Stimulated activated CD8-positive, alpha-beta memory T cell treated with anti-CD3 and anti-CD28 coated beads, Interleukin-4, amount 100 ng/mL, for 48 hours (primary cell): Measurements from ENCODE around the gene MMD.
"Not testable (repeated sequence)": the region's sequence is repeated elsewhere in the genome, so short reads cannot be mapped to it uniquely, and the experiment has no call there.

Experiments used
- DNase-seq: peaks from one replicate; pipeline ENCODE4 v3.0.0-alpha.2; 2020

Gene MMD

DNA sequence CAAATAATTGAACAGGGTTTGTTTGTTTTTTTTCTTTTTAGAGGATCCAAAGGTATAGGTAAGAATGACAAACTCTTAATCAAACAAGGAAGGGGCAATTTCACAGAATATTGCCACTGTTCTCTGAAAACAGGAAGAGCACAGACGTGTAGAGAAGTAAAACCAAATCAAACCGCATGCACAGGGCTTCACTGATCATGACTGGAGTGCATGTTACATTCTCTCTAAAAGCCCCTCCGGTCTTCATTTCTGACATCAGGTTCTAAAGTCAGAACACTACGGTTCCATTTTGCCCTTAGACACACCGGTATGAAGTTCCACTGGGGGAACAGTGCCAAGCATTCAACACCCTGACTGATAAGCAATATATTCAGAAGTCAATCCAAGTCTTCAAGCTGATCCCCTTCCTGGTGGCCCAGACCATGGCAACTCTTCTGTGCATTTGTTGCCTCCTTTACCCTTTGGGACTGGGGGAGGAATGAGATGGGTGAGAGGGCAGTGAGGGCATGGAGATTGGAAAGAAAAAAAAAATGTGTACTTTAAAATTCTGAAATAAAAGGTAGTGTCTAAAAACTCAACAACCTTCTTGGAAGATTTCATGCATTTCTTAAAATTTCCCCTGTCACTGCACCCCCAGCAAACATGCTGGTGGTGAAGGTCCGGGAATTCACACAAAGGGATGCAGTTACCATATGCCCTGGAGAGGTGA is 1.4 kb downstream of the MMD start:
- DNase-seq = peak; percentile 29

DNA sequence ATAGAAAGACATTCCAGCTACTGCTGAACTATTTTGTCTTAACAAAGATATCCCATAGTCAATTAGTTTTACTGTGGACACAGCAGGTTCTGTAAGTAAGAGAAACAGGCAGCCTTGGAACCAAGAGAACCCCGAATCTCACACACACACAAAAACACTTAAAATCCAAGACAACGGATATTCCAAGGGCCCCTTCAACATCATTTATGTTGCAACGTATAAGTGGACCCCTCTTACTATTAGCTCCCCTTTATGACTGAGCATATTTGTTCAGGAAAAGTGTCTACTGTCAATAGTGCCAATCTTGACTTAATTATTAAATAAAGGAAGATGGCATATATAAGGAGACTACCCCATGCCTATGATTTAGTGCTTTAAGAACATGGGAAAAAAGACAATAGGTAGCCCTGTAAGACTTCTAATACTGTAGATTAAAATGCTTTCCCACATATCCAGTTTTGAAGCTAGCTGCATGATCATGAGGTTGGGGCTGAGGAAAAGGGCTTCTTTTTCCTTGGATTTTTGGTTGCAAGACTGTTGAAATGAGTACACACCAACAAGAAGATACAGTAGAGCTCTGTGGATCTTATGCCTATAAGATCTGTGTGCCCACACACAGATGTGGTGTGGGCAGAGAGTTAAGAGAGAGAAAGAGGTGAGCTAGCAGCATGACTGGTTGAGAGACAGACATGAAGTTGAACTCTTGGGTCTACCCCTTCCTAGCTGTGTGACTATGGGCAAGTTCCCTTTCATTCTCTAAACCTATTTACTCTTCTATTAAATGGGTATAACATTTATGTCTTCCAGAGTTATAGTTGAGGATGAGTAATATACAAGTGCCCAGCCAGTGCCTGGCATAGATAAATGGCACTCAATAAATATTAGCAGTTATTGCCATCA is 3.0 kb downstream of the MMD start:
- DNase-seq = no peak

DNA sequence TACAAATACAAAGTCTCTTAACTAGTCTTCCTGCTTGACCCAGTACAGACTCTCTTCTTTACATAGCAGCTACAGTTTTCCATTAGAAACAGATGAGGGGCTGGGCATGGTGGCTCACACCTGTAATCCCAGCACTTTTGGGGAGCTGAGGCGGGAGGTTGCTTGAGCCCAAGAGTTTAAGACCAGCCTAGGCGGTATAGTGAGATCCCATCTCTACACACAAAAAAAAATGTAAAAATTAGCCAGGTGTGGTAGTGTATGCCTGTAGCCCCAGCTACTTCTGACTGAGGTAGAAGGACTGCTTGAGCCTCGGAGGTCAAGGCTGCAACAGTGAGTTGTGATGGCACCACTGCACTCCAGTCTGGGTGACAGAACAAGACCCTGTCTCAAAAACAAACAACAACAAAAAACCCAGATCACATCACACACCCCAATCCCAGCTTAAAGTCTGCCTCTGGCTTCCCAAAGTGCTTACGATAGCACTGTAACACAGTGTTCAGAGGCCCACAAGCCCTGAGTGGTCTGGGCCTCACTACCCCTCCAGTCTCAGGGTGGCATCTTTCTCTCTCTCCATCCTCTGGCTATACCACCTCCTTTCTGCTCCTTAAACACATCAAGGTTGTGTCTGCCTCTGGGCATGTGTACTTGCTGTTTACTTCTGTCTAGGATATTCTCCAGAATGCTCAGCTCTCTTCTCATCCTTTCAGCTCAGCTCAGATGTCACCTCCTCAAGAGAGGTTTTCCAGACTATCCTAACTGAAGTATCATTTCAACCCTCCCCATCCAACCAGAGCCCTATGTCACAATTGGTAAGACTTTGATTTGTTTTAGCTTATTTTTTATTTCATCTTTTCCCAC is 4.0 kb downstream of the MMD start:
- DNase-seq = no peak

DNA sequence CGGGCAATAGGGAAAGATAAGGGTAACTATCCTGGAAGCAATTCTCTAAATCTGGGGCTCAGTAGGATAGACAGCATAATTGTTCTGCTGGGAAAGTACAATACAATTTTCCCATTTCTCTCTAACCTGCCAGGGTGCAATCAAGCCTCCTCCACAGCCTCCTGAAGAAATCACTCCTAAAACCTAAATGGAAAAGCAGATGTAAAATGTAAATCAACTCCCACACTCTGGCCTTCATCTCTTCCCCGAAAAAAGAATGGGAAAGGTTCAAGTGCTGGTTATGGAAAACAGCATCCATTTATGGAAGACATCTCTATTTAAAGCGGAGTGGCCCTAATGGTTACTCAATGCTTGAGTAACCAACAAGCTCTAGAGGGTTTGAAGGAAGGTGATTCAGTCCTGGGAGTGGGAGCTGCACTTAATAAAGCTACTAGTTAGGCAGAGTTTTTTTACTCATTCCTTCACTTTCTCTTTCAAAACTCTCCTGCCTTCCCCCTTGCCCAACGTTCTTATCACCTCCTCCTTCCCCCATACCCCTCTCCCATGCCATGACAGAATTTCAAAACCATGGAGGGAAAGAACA is 5.1 kb downstream of the MMD start:
- no peak for DNase-seq

DNA sequence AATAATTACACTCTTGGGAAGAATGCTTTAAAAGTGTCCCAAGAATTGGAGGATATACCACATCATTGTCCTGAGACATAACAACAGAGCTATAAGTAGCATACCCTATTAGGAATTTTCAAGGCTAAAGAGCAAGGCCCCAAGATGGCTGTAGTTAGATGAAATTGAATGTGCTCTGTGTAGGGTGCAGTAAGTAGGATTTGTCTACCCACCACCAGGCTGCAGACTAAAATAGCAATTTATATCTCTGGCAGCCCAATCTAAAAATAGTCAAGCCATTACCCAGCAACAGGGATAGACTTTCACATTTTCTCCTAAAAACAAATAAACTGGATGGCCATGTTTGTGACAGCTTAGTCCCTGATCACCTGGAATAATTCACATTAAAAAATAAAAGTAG is 5.6 kb downstream of the MMD start:
- no peak for DNase-seq

DNA sequence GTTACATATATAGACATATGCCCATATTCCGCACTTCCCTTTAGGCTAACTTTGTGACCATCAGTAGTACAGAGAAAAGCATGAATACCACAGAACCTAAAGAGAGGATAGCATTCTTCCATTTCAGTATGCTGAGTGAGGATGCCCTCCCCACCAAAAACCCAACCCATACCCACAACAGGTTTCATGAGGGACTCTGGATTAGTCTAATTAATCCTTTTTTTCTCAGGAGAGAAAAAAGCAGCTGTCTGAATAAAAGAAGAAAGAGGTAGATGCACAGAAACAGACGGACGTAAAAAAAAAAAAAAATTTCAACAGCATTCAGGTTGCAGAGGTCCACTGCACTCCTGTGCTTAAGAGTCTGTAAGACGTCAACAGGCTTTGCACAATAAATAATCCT is 6.7 kb downstream of the MMD start:
- no peak for DNase-seq

DNA sequence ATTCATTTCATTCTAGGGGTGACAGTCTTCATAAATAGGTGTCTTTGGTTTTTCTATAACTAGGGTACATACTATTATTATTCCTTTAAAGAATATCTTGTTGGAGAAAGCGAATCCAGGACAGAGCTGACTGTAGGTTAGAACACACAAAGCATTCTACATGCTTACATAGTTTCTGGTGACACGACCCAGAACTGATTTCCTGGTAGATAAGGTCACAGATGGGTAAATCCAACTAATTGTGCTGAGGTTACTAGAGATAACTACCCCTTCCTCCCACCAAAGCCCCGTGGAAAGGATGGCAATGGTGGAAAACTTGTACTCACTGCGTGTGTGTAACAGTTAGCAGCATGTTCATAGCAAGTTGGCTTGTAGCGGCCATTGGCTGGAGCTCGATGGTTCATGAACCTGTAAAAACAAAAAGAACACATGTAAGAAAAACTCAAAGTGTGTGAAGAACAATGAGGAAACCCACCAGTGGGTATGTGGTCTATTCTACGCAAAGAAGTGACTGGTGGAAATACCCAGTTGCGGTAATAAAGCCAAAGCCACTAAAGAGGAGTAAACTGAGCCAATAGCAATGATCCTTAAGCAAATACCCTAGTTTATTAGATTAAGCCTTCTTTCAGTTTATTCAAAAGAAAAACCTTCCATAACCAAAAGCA is 7.7 kb downstream of the MMD start:
- peak; percentile 36 for DNase-seq

DNA sequence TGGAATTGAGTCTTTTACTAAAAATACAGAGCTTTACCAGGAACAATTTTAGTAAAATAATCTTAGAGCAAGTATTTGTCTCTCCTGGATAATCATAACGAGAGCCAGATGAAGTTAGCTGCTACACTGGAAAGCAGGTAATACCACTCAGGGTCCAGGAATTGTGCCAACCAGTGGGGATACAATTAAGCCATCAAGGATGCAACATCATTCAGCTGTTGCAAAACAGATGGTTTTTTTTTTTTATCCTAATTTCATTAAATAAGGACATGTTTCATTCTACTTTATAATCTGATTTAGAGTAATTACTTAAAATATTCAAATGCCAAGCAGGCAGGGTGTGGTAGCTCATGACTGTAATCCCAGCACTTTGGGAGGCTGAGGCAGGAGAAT is 10.2 kb downstream of the MMD start:
- no peak for DNase-seq

DNA sequence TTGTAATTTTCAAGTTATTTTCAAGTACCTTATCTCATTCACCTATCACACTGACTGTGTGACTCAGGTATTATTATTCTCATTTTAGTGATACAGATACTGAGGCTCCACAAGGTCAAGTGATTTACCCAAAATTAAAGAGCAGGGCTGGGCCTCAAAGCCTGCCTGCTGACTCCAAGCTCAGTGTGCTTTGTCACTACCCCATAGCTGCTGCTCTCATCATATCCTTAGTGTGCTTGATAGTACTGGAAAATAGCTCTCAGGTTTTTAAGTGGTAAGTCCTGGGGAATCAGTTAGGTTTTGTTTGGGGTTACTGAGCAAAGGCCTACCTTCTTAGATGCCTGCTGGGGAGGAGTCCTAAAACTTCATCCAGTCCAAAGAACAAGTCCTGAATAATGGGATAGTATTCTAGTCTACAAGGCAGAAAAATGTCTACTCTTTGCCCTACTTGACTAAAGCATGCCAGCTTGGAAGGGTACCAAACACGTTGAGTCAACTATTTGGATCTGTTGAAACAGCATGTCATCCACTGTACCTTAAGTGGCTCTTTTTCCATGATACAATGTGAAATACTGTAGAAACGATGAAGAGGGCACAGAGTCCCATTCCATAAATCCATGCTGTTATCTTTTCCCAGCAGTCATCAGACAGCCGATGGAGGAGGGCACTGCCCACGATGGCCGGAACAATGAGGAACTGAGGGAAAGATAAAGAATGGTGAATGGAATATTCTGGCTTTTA is 10.7 kb downstream of the MMD start:
- no peak for DNase-seq

DNA sequence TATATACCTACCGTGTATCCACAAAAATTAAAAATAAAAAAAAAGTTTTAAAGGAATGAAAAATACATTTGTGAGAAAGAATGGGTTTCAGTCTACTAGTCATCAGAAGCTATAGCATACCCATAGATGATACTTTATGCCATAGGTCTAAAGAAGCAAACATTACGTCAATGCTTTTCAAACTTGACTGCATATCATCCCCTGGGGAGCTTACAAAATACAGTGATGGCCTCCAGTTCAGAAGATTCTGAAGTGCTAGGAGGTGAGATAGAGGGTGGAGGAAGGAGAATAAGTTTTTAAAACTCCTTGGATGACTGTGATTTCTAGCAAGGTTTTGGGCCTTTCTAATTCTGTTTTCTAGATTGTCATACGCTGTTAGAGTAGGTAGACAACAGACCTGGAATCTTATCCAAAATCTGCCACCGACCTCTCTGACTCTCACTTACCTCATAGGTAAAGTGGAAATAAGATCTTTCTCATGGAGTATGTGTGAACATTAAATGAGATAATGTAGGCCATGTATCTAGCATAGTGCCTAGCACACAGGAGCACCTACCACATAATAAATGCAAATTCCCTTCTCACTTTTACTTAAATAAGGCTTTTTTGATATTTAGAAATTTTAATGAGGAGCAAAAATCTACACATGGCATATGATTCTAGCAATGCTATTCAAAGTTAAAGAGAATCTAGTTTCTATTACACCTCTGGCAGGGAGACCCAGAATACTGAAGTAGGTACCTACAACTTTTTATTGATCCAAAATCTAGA is 12.4 kb downstream of the MMD start:
- no peak for DNase-seq

DNA sequence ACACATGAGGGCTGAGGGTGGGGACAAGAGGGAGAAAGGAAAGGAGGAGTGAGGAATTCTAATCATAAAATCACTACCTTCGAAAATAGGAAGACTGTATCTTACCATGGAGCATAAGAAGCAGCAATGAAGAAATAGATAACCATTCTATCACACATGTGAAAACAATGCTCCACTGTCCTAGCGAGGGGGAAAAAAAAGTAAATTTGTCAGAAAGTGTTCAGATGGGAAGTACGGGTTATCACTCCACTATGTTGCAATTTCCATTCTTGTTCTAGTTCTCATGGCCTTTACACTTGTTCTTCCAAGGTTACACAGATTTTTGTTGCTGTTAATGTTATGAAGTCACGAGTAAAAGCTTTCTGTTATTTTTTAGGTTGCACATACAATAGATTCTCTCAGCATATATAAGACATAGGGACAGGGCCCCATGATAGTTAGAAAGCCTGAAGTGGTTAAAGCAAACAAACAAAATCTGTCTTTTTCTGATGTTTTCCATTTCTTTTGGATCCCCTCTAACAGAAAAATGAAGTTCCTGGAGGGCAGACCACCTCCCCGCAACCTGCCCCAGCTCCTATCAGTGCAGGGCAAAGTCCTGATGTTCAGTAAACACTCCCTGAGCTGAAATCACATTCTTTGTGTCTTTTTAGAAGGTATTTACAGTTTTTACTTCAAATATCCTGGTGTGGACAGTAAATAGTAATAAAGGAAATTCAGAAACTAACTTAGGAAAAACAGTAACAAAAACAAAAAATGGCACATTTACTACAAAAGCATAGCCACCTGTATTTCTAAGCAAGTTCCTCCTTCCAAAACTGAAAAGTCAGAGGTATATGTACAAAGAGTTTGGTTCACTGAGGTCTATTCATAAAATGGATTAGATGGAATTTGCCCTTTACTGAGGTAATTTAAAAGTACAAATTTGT is 13.7 kb downstream of the MMD start:
- DNase-seq = no peak

DNA sequence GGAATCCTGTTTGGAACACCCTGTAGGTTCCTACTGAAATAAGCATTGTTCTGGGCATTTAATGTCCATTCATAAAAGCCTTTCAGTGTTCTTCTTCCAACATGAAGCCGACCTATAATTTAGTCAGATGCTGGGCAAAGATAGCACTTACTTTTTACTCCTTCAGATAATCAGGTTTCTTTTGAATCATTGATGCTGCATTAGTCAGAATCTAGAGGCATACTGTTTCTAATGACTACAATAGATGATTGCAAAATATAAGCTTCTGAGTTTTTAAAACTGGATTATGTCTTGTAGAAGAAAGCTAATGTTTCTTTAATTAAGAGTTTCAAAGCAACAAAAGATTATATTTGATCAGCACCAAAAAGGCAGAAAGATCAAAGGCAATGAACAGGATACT is 16.0 kb downstream of the MMD start:
- no peak for DNase-seq

DNA sequence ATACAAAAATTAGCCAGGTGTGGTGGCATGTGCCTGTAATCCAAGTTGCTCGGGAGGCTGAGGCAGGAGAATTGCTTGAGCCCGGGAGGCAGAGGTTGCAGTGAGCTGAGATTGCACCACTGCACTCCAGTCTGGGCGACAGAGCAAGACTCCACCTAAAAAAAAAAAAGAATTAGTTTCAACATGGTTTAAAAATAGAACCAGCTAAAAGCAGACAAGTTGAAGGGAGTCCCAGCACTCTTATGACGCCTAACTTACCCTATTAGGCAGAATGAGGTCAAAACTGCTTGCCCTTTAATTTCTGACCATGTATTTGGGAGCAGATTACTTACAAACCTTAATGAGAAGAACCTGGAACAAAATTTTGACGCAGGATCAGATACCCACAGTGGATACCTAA is 17.4 kb downstream of the MMD start:
- DNase-seq = not testable (repeated sequence)

DNA sequence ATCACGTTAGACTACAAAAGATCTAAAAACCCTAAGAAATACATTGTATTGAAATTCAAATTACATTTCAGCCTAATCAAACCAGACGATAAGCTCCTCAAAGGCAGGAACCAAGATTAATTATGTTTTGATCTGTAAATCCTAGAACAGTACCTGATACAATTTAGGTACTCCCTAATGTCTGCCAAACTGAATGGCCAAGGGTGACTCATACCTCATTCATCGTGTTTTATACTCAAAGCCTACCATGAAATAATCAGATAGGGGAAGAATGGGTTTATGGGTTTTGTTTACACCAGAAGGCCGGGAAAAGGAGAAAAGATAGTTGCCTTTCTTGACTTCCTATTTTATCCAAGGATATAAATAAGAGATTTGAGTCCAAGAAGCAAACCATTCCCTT is 19.3 kb downstream of the MMD start:
- no peak for DNase-seq

DNA sequence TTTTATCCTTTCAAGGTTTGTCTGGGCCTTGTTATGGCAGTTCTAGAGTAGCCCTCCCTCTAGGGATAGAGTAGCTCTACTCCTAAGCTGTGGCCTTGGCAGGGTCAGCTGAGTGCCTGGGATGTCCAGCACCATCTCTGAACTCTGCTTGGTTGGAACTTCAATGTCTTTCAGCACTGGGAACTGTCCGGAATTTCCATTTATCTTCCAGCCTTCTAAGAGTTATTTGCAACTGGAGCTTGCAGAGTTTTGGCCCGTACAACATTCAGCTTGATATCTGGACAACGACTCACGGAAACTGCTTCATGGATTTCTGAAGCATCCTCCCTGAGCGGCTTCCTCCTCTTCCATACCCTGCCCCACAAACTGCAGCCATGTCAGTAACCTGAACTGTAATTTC is 22.9 kb downstream of the MMD start:
- DNase-seq = no peak

DNA sequence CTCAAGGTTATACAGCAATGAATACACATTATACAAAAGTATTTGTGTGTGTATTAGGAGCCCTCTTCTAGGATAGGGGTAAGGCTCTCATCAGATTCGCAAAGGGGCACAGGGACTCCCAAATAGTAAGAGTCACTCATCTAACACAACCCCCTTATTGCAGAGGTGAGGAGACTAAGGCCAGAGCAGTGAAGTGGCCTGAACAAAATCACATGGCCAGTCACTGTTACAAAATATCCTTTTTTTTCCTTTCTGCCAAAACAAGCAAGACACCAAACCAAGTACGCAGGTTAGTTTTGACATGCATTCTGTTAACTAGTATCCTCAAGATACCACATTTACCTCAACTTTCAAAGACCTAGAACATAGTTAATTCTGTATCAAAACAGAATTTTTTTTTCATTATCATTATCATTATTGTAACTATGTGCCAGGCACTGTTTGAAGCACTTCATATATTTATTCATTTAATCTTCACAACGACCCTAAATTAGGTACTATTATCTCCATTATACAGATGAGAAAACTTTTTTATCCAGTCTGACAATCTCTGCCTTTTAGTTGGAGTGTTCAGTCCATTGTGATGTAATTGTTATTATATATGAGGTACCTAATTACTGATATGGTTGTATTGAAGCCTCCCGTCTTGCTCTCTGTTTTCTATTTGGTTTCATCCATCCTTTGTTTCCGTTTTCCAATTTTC is 25.7 kb downstream of the MMD start:
- no peak for DNase-seq

DNA sequence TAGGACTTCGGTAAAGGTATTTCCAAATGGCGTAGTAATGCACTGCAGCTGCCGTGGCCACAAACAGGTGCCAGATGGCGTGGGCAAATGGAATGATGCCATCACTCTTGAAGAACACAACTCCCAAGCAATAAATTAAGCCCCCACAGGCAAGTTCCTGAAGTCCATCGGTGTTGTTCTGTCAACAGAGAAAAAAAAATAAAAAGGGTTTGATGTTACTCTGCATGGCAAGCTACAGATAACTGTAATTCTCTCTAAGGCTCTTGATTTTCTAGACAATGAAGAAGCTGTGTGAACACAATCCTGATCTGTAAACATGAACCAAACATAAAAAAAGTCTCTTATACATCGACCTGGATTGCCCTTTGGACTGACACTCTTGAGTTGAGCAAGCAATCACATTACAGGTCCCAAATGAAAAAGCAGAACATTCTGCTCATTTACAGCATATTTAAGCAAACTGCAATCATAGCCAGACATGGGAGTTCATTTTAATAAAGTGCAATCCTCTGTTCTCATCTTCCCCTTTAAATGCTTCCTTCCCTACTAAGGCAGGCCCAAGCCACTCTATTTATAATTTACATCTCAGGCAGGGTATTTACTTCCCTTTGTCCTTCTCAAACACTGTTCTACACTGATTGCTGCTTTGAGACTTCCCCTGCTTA is 27.1 kb downstream of the MMD start:
- no peak for DNase-seq

DNA sequence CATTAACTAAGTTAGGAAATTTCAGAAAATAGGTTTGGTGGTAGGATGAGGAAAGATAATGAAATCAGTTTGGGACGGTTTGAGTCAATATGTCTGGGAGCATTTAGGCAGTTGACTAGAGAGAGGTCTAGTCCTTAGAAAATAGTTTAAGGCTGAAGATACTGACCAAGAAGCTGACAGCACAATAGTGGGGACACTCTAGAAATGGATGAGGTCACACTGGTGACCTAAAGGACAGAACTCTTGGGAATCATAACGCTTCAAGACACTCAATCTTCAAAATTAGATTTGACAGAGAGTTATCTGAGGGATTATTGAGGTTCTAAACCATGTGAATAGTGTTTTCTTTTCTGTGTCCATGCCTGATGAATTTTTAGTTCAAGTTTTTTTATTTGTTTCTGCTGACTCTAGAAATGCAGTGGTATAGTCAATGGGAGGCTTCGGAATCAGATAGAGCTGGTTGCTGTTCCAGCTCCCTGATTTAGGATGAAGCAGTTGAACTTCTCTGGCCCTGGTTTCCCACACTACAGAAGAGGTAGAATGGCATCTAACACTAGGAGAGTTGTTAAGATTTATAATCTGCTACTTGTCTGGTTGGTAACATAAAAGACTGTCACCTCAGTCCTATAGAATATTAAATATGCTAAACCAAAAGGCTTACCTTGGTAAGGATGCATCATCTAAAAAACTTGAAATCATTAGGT is 29.7 kb downstream of the MMD start:
- DNase-seq = no peak
